WI38 (cell line): ENCODE measurements around the gene EIF4G3.

Source experiments
- H3K4me3 ChIP-seq: 2 replicates; pipeline ENCODE4 v1.5.1; 2011; ENCODE audit warnings: low read depth, mild to moderate bottlenecking, control low read depth, low read length
- TF ChIP-seq, protein P1 (sequence below): IDR thresholded peaks from 2 replicates; pipeline ENCODE4 v1.5.1; 2012; ENCODE audit warnings: low read depth, mild to moderate bottlenecking, control low read depth, low read length

EIF4G3 gene

GRCh38 chr1:20899154-20899972, 277.3 kb downstream of the EIF4G3 start:
- TF ChIP-seq, protein P1, sequence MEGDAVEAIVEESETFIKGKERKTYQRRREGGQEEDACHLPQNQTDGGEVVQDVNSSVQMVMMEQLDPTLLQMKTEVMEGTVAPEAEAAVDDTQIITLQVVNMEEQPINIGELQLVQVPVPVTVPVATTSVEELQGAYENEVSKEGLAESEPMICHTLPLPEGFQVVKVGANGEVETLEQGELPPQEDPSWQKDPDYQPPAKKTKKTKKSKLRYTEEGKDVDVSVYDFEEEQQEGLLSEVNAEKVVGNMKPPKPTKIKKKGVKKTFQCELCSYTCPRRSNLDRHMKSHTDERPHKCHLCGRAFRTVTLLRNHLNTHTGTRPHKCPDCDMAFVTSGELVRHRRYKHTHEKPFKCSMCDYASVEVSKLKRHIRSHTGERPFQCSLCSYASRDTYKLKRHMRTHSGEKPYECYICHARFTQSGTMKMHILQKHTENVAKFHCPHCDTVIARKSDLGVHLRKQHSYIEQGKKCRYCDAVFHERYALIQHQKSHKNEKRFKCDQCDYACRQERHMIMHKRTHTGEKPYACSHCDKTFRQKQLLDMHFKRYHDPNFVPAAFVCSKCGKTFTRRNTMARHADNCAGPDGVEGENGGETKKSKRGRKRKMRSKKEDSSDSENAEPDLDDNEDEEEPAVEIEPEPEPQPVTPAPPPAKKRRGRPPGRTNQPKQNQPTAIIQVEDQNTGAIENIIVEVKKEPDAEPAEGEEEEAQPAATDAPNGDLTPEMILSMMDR = no peak
- H3K4me3 ChIP-seq = no peak overlapping the region

GRCh38 chr1:20896826-20897225, 279.9 kb downstream of the EIF4G3 start:
- H3K4me3 ChIP-seq = no peak overlapping the region

DNA sequence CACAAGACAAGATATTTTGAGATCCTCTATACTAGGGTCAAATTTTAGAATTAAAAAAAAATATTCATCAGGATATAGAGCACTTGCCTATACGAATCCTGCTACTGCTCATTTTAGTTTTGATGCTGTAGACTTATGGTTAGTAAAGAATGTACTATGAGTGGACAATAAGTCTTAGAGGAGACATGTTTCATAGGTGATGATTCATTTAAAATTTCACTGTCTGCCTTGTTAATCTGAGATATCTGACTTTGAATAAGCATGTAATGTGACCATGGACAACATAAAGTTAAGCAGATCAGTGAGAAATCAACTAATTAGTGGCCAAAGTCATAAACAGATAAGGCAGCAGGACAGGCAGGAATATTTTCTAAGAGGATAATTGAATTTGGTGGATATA, 282.8 kb downstream of the EIF4G3 start:
- TF ChIP-seq, protein P1 = no peak
- H3K4me3 ChIP-seq = no peak overlapping the region

More at GRCh38 chr1:20896826-20897225, 279.9 kb downstream of the EIF4G3 start:
- TF ChIP-seq, protein P1 = no peak

- H3K4me3 ChIP-seq = no peak overlapping the region
- TF ChIP-seq, protein P1 = no peak
These were observed 285.6 kb downstream of the EIF4G3 start for GRCh38 chr1:20891091-20891490.

DNA sequence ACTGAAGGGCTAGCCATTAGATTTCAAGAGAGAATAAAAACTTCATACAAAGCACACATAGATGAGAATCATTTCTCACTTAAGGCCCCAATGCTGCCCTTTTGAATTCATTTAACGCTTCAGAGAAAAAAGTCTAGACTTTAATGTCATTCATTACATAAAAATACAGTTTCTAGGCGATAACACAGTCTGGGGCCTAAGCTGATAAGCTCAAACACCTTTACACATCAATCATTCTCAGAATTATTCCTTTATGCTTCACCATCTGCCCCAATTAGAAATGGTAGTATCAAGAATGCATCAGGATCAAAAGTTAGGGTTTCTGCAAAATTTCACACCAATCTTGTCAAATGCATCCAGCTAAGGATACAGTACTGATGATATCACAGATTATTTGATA, 289.5 kb downstream of the EIF4G3 start:
- no peak overlapping the region for H3K4me3 ChIP-seq
- TF ChIP-seq, protein P1 = no peak

- TF ChIP-seq, protein P1 = no peak
- H3K4me3 ChIP-seq = no peak overlapping the region
These were observed 291.6 kb downstream of the EIF4G3 start for GRCh38 chr1:20885121-20885520.

DNA sequence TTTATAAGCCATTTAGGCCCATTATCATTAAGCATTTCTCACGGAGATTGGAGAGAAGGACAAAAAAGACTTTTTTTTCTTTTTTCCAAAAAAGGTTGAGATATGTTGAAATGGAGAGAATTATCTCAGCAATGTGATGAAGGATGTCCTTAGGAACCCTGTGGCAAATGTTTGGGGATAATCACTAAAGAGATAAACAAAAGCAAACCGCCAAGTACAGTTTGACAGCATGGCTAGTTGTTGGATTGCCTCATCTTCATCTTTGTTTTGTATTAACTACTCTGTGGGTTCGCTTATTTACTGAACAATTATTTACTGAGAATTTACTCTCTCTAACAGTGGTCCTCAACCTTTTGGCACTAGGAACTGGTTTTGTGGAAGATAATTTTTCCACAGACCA, 292.2 kb downstream of the EIF4G3 start:
- TF ChIP-seq, protein P1 = no peak
- no peak overlapping the region for H3K4me3 ChIP-seq
